Mucosa of rectum (tissue), 2 donors: ENCODE data around the gene TGFBR2.
"Not testable (repeated sequence)": the region's sequence is repeated elsewhere in the genome, so short reads cannot be mapped to it uniquely, and the experiment has no call there.

Experiments
- H3K27ac ChIP-seq, 2 donors: one replicate each; pipeline ENCODE4 v1.7.0; 2013; ENCODE audit warnings: inconsistent platforms in 2 of 2, low read depth in 2 of 2, low read length in 2 of 2
- H3K27me3 ChIP-seq, 2 donors: one replicate each; pipeline ENCODE4 v1.7.0; 2013; ENCODE audit warnings: low read length in 2 of 2; ENCODE audit not compliant: control insufficient read depth in 2 of 2, insufficient read depth in 2 of 2
- H3K36me3 ChIP-seq, 2 donors: one replicate each; pipeline ENCODE4 v1.7.0; 2013; ENCODE audit warnings: low read length in 2 of 2; ENCODE audit not compliant: control insufficient read depth in 2 of 2, insufficient read depth in 2 of 2
- H3K4me1 ChIP-seq, 2 donors: one replicate each; pipeline ENCODE4 v1.7.0; 2013; ENCODE audit warnings: low read length in 2 of 2, mild to moderate bottlenecking in 1 of 2; ENCODE audit not compliant: control insufficient read depth in 2 of 2, insufficient read depth in 2 of 2
- H3K4me3 ChIP-seq, 2 donors: one replicate each; pipeline ENCODE4 v1.7.0; 2013; ENCODE audit warnings: low read length in 2 of 2
- H3K9ac ChIP-seq, 2 donors: one replicate each; pipeline ENCODE4 v1.7.0; 2013; ENCODE audit warnings: low read length in 2 of 2, low read depth in 1 of 2, mild to moderate bottlenecking in 1 of 2
- H3K9me3 ChIP-seq, 2 donors: one replicate each; pipeline ENCODE4 v1.7.0; 2013; ENCODE audit warnings: low read length in 2 of 2; ENCODE audit not compliant: control insufficient read depth in 2 of 2
- donor health status: healthy.
- donor health status: Normal muscosa, but diverticular disease.

The TGFBR2 gene

GRCh38 chr3:30663533-30664241 is 57.3 kb downstream of the TGFBR2 start:
- no peak overlapping the region for H3K27ac ChIP-seq
- H3K4me3 ChIP-seq = no peak overlapping the region
- peaks cover 3 to 10% of the 10 kb centered on the region in 2 donors for H3K36me3 ChIP-seq
- no peak overlapping the region for H3K9ac ChIP-seq
- H3K4me1 ChIP-seq = peaks cover 14 to 16% of the 10 kb centered on the region in 2 donors
- no peaks in the 10 kb centered on the region for H3K27me3 ChIP-seq
- H3K9me3 ChIP-seq = no peaks in the 10 kb centered on the region

- Histone ChIP-seq H3K36me3 (peaks cover 3 to 9% of the 10 kb centered on the region in 2 donors), H3K27ac (no peak overlapping the region), H3K4me3 (no peak overlapping the region), H3K9ac (no peak overlapping the region), H3K9me3 (no peaks in the 10 kb centered on the region), H3K27me3 (no peaks in the 10 kb centered on the region), H3K4me1 (peaks cover 7 to 9% of the 10 kb centered on the region in 2 donors)
Measured at GRCh38 chr3:30664459-30664858, 58.1 kb downstream of the TGFBR2 start.

GRCh38 chr3:30664884-30665283 is 58.5 kb downstream of the TGFBR2 start:
- Histone ChIP-seq H3K4me1 (peaks cover 3 to 4% of the 10 kb centered on the region in 2 donors), H3K27me3 (no peaks in the 10 kb centered on the region), H3K27ac (no peak overlapping the region), H3K36me3 (peaks cover 0 to 5% of the 10 kb centered on the region in 2 donors), H3K4me3 (no peak overlapping the region), H3K9me3 (no peaks in the 10 kb centered on the region), H3K9ac (no peak overlapping the region)

GRCh38 chr3:30665539-30665938 is 59.1 kb downstream of the TGFBR2 start:
- H3K9me3 ChIP-seq = no peaks in the 10 kb centered on the region
- peaks cover 0 to 5% of the 10 kb centered on the region in 2 donors for H3K36me3 ChIP-seq
- H3K4me1 ChIP-seq = peaks cover 3 to 4% of the 10 kb centered on the region in 2 donors
- H3K27ac ChIP-seq = no peak overlapping the region
- no peak overlapping the region for H3K4me3 ChIP-seq
- no peaks in the 10 kb centered on the region for H3K27me3 ChIP-seq
- no peak overlapping the region for H3K9ac ChIP-seq

- Histone ChIP-seq H3K4me3 (no peak overlapping the region), H3K36me3 (peaks cover 5 to 9% of the 10 kb centered on the region in 2 donors), H3K9ac (no peak overlapping the region), H3K4me1 (peaks cover 0 to 3% of the 10 kb centered on the region in 2 donors), H3K9me3 (no peaks in the 10 kb centered on the region), H3K27me3 (no peaks in the 10 kb centered on the region), H3K27ac (no peak overlapping the region)
Measured at GRCh38 chr3:30666572-30667279, 60.3 kb downstream of the TGFBR2 start.

- peaks cover 10 to 14% of the 10 kb centered on the region in 2 donors for H3K36me3 ChIP-seq
- no peaks in the 10 kb centered on the region for H3K9me3 ChIP-seq
- H3K27ac ChIP-seq = no peak overlapping the region
- H3K4me1 ChIP-seq = peaks cover 3 to 4% of the 10 kb centered on the region in 2 donors
- no peak overlapping the region for H3K9ac ChIP-seq
- H3K4me3 ChIP-seq = no peak overlapping the region
- no peaks in the 10 kb centered on the region for H3K27me3 ChIP-seq
Measured at GRCh38 chr3:30667280-30667651, 60.9 kb downstream of the TGFBR2 start.

GRCh38 chr3:30668051-30668609 is 61.7 kb downstream of the TGFBR2 start:
- no peak overlapping the region for H3K27ac ChIP-seq

GRCh38 chr3:30669360-30669934 is 63.0 kb downstream of the TGFBR2 start:
- H3K27ac ChIP-seq, H3K9me3 ChIP-seq, H3K4me1 ChIP-seq, H3K27me3 ChIP-seq, H3K9ac ChIP-seq, H3K4me3 ChIP-seq: not testable (repeated sequence)
- H3K36me3 ChIP-seq = peaks cover 23 to 30% of the 10 kb centered on the region in 2 donors

More at GRCh38 chr3:30668051-30668609, 61.7 kb downstream of the TGFBR2 start:
- Histone ChIP-seq H3K36me3 (peaks cover 18 to 22% of the 10 kb centered on the region in 2 donors), H3K9ac (no peak overlapping the region), H3K4me3 (no peak overlapping the region), H3K9me3 (no peaks in the 10 kb centered on the region), H3K4me1 (peaks cover 3 to 4% of the 10 kb centered on the region in 2 donors), H3K27me3 (no peaks in the 10 kb centered on the region)

GRCh38 chr3:30670292-30670691 is 63.9 kb downstream of the TGFBR2 start:
- Histone ChIP-seq H3K36me3 (peaks cover 30 to 36% of the 10 kb centered on the region in 2 donors), H3K4me1 (peaks cover 3 to 4% of the 10 kb centered on the region in 2 donors), H3K9me3 (no peaks in the 10 kb centered on the region)

More at GRCh38 chr3:30670292-30670691, 63.9 kb downstream of the TGFBR2 start:
- no peak overlapping the region for H3K27ac ChIP-seq
- no peak overlapping the region for H3K4me3 ChIP-seq
- H3K27me3 ChIP-seq = no peaks in the 10 kb centered on the region
- no peak overlapping the region for H3K9ac ChIP-seq
